HepG2 (cell line): ENCODE measurements around the gene DENND2A. TPM values are rescaled to one million over a fixed set of nuclear protein-coding genes. Genes with fewer than 3 reads are reported as not detected.

Source experiments
- FOXC1 ChIP-seq: sonication (generic); formaldehyde crosslinking; IDR thresholded peaks from 2 replicates; pipeline ENCODE4 v1.8.0; 2022; ENCODE audit warnings: mild to moderate bottlenecking, missing genetic modification reagents, borderline replicate concordance
- FOXO1 ChIP-seq: sonication (generic); formaldehyde crosslinking; IDR thresholded peaks from 2 replicates; pipeline ENCODE4 v1.4.0; 2020; ENCODE audit warnings: missing genetic modification reagents
- GTF2F1 ChIP-seq: fragments of 150-350 bp; IDR thresholded peaks from 2 replicates; pipeline ENCODE4 v1.6.1; 2014; ENCODE audit warnings: low read length
- KAT7 ChIP-seq: IDR thresholded peaks from 2 replicates; pipeline ENCODE4 v1.6.1; 2018; ENCODE audit warnings: borderline replicate concordance, missing compliant biosample characterization
- MEF2D ChIP-seq: sonication (generic); formaldehyde crosslinking; IDR thresholded peaks from 2 replicates; pipeline ENCODE4 v1.5.1; 2020; ENCODE audit warnings: mild to moderate bottlenecking, missing genetic modification reagents
- MTA1 ChIP-seq: sonication (generic); formaldehyde crosslinking; IDR thresholded peaks from 2 replicates; pipeline ENCODE4 v1.4.0; 2020; ENCODE audit warnings: missing genetic modification reagents, mild to moderate bottlenecking, borderline replicate concordance
- NFKB2 ChIP-seq: sonication (generic); formaldehyde crosslinking; IDR thresholded peaks from 2 replicates; pipeline ENCODE4 v1.4.0; 2020; ENCODE audit warnings: missing genetic modification reagents, borderline replicate concordance
- RXRB ChIP-seq: IDR thresholded peaks from 2 replicates; pipeline ENCODE4 v1.6.1; 2016; ENCODE audit warnings: borderline replicate concordance, missing genetic modification reagents, missing compliant biosample characterization
- SALL1 ChIP-seq: sonication (generic); formaldehyde crosslinking; IDR thresholded peaks from 2 replicates; pipeline ENCODE4 v1.8.0; 2022; ENCODE audit warnings: mild to moderate bottlenecking, missing genetic modification reagents
- SKI ChIP-seq: fragments of 450-650 bp; IDR thresholded peaks from one replicate; pipeline ENCODE4 v1.6.1; 2018; ENCODE audit warnings: mild to moderate bottlenecking; ENCODE audit not compliant: partially characterized antibody
- SP4 ChIP-seq: sonication (generic); formaldehyde crosslinking; IDR thresholded peaks from 2 replicates; pipeline ENCODE4 v1.8.1; 2023; ENCODE audit warnings: mild to moderate bottlenecking, missing genetic modification reagents
- STAT5B ChIP-seq: sonication (generic); formaldehyde crosslinking; IDR thresholded peaks from 2 replicates; pipeline ENCODE4 v1.4.0; 2020; ENCODE audit warnings: missing genetic modification reagents
- TEAD3 ChIP-seq: optimal IDR thresholded peaks from 2 replicates; pipeline ENCODE3; 2016; ENCODE audit warnings: borderline replicate concordance
- THAP9 ChIP-seq: sonication (generic); formaldehyde crosslinking; IDR thresholded peaks from 2 replicates; pipeline ENCODE4; 2020; ENCODE audit warnings: missing genetic modification reagents, mild to moderate bottlenecking, borderline replicate concordance
- ZBTB43 ChIP-seq: sonication (generic); formaldehyde crosslinking; conservative IDR thresholded peaks from 2 replicates; pipeline ENCODE4 v1.4.0; 2020; ENCODE audit warnings: missing genetic modification reagents
- ZFX ChIP-seq: sonication (generic); formaldehyde crosslinking; IDR thresholded peaks from 2 replicates; pipeline ENCODE4 v1.4.0; 2020; ENCODE audit warnings: mild to moderate bottlenecking, low read depth, missing genetic modification reagents, moderate library complexity
- ZHX2 ChIP-seq, 2 experiments: sonication (generic) in 1 of 2; formaldehyde crosslinking in 1 of 2; IDR thresholded peaks; 2 replicates each; pipeline versions ENCODE4 v1.6.1 to v1.9.0; 2014 to 2022; ENCODE audit warnings: antibody characterized with exemption in 1 of 2, borderline replicate concordance in 1 of 2, inconsistent platforms in 1 of 2, low read depth in 1 of 2, missing genetic modification reagents in 1 of 2
- ZNF207 ChIP-seq: fragments of 450-650 bp; IDR thresholded peaks from 2 replicates; pipeline ENCODE4 v1.6.1; 2016; ENCODE audit warnings: antibody characterized with exemption, borderline replicate concordance
- ZNF232 ChIP-seq: sonication (generic); formaldehyde crosslinking; IDR thresholded peaks from 2 replicates; pipeline ENCODE4 v1.4.0; 2020; ENCODE audit warnings: missing genetic modification reagents, borderline replicate concordance
- ZNF251 ChIP-seq: sonication (generic); formaldehyde crosslinking; IDR thresholded peaks from 2 replicates; pipeline ENCODE4 v1.9.0; 2021; ENCODE audit warnings: mild to moderate bottlenecking, missing genetic modification reagents
- ZNF34 ChIP-seq: sonication (generic); formaldehyde crosslinking; IDR thresholded peaks from 2 replicates; pipeline ENCODE4 v1.4.0; 2020; ENCODE audit warnings: mild to moderate bottlenecking, missing genetic modification reagents, borderline replicate concordance
- ZNF709 ChIP-seq: sonication (generic); formaldehyde crosslinking; IDR thresholded peaks from 2 replicates; pipeline ENCODE4 v1.5.0; 2020; ENCODE audit warnings: mild to moderate bottlenecking, missing genetic modification reagents
- polyA plus RNA-seq, 8 experiments: library from polyadenylated mRNA; depleted of rRNA in 3 of 8; stranded (reverse) in 7 of 8; unstranded in 1 of 8; fragments of >200 nt; fragmentation: Illumina TruSeq in 4 of 8; extraction: Trizol in 4 of 8; gene quantifications; 2 replicates each; pipeline versions ENCODE4 v1.2.1 to v1.2.3, GENCODE V29; 2011 to 2016; ENCODE audit warnings: low read depth in 4 of 8, missing spikeins in 1 of 8, mixed read lengths in 1 of 8; ENCODE audit not compliant: insufficient read depth in 1 of 8
- total RNA-seq, 5 experiments: library from RNA; depleted of rRNA; stranded (reverse); fragments of >200 nt; fragmentation: Illumina TruSeq; extraction: Trizol; gene quantifications; 2 replicates each; pipeline ENCODE4 v1.2.3, GENCODE V29; 2016; ENCODE audit warnings: low read depth in 1 of 5

The DENND2A gene
- total and polyA plus RNA-seq, 2 of the 13 experiments (the other 11 are each of a cell fraction or from before 2014, with no cell fraction given): not detected

- no peak for TF ChIP-seq FOXC1 (CRISPR knock-in tag)
- TF ChIP-seq GTF2F1: no peak
- TF ChIP-seq ZNF709: peak; percentile 69; the same call in 1 of the 2 replicates
- TF ChIP-seq THAP9 (CRISPR knock-in tag): no peak
- TF ChIP-seq RXRB: 0 out of 2 replicates have a peak, but pooled peaks have one; percentile 22
- TF ChIP-seq SALL1 (CRISPR knock-in tag): peak; percentile 68
- TF ChIP-seq MTA1 (CRISPR knock-in tag): peak; percentile 85; the same call in 1 of the 2 replicates
- TF ChIP-seq STAT5B (CRISPR knock-in tag): no peak
- TF ChIP-seq SP4 (CRISPR knock-in tag): no peak
- no peak for TF ChIP-seq ZNF232 (CRISPR knock-in tag)
- TF ChIP-seq ZNF34: 0 out of 2 replicates have a peak, but pooled peaks have one; percentile 28
- peak; percentile 60; the same call in 1 of the 2 replicates for TF ChIP-seq ZFX (CRISPR knock-in tag)
- no peak for TF ChIP-seq ZNF251 (CRISPR knock-in tag)
- TF ChIP-seq FOXO1 (CRISPR knock-in tag): no peak
- no peak for TF ChIP-seq ZBTB43 (CRISPR knock-in tag)
- TF ChIP-seq TEAD3 (CRISPR knock-in tag): peak; percentile 61
- TF ChIP-seq NFKB2 (CRISPR knock-in tag): no peak
- no peak for TF ChIP-seq MEF2D (CRISPR knock-in tag)
- TF ChIP-seq ZHX2 (IDR thresholded peaks at IDR 0.05; ENCODE audit: low read depth): peak; percentile 60
- TF ChIP-seq ZHX2 (CRISPR knock-in tag; IDR thresholded peaks at IDR 0.05; ENCODE audit: borderline replicate concordance): no peak
- TF ChIP-seq SKI: no peak
- no peak for TF ChIP-seq KAT7
- TF ChIP-seq ZNF207: no peak
Measured at GRCh38 chr7:140544388-140544826, 96.2 kb downstream of the DENND2A start (continued).
